ENCODE data around the gene CNOT3. TPM values are rescaled to one million over a fixed set of nuclear protein-coding genes. Genes with fewer than 3 reads are reported as not detected.
A peak's percentile ranks its signal among the peaks of the same experiment; 100 is the strongest.

Gene CNOT3
- total and polyA plus RNA-seq, 2 of the 13 experiments (the other 11 are each of a cell fraction or from before 2014, with no cell fraction given): 4.3 to 5.8 TPM

DNA sequence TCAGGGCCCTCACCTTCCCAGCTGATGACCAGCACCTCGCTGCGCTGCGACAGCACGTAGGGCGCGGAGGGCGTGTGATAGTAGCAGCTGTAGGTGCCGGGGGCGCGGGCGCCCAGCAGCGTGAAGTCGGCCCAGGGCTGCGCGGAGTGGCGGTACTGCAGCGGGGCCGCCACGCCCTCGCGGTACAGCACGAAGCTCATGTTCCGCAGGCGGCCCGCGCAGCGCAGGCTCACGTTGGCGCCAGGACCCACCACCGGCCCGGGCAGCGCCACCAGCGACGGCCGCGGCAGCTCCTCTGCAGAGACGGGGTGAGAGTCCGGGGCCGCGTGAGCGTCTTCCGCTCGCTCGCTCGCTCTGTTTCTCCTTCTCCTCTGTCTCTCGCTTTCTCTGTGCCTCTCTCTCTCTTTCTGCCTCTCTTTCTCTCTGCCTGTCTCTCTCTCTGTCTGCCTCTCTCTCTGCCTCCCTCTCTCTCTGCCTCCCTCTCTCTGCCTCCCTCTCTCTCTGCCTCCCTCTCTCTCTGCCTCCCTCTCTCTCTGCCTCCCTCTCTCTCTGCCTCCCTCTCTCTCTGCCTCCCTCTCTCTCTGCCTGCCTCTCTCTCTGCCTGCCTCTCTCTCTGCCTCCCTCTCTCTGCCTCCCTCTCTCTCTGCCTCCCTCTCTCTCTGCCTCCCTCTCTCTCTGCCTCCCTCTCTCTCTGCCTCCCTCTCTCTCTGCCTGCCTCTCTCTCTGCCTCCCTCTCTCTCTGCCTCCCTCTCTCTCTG lies 41.5 kb upstream of the CNOT3 start (continued):
- TF ChIP-seq MTA1 (CRISPR knock-in tag; IDR thresholded peaks at IDR 0.05; ENCODE audit: borderline replicate concordance) (peak; percentile 40; the same call in 1 of the 2 replicates), REPIN1 (CRISPR knock-in tag; IDR thresholded peaks at IDR 0.05; ENCODE audit: borderline replicate concordance, low read depth) (0 out of 2 replicates have a peak, but pooled peaks have one; percentile 34), REXO4 (CRISPR knock-in tag; IDR thresholded peaks at IDR 0.05; ENCODE audit: borderline replicate concordance) (peak; percentile 68; the same call in 1 of the 2 replicates), HES4 (CRISPR knock-in tag; IDR thresholded peaks at IDR 0.05; ENCODE audit: borderline replicate concordance) (peak; percentile 70; the same call in 1 of the 2 replicates), ZNF766 (CRISPR knock-in tag; IDR thresholded peaks at IDR 0.05; ENCODE audit: borderline replicate concordance) (peak; percentile 75; the same call in 1 of the 2 replicates), SALL1 (CRISPR knock-in tag; IDR thresholded peaks at IDR 0.05) (peak; percentile 71), ZNF253 (CRISPR knock-in tag; IDR thresholded peaks at IDR 0.05; ENCODE audit: borderline replicate concordance) (peak; percentile 67; the same call in 1 of the 2 replicates), KLF15 (CRISPR knock-in tag; IDR thresholded peaks at IDR 0.05; ENCODE audit: borderline replicate concordance) (peak; percentile 92; the same call in 1 of the 2 replicates), ZNF256 (CRISPR knock-in tag; conservative IDR thresholded peaks at IDR 0.05) (0 out of 2 replicates have a peak, but pooled peaks have one; percentile 45), HOXD1 (CRISPR knock-in tag; IDR thresholded peaks at IDR 0.05) (0 out of 2 replicates have a peak, but pooled peaks have one; percentile 53), ZNF510 (CRISPR knock-in tag; IDR thresholded peaks at IDR 0.05; ENCODE audit: low read depth) (0 out of 2 replicates have a peak, but pooled peaks have one; percentile 56), HOXA3 (CRISPR knock-in tag; IDR thresholded peaks at IDR 0.05) (peak; percentile 63), ETV5 (CRISPR knock-in tag; IDR thresholded peaks at IDR 0.05; ENCODE audit: borderline replicate concordance) (0 out of 2 replicates have a peak, but pooled peaks have one; percentile 16), ZNF251 (CRISPR knock-in tag; IDR thresholded peaks at IDR 0.05) (0 out of 2 replicates have a peak, but pooled peaks have one; percentile 21), ZZZ3 (CRISPR knock-in tag; IDR thresholded peaks at IDR 0.05; ENCODE audit: borderline replicate concordance) (0 out of 2 replicates have a peak, but pooled peaks have one; percentile 54), ZSCAN9 (CRISPR knock-in tag; IDR thresholded peaks at IDR 0.05; ENCODE audit: borderline replicate concordance) (peak; percentile 22; the same call in 1 of the 2 replicates), SATB2 (CRISPR knock-in tag; IDR thresholded peaks at IDR 0.05) (peak; percentile 90), ZNF724P (CRISPR knock-in tag; IDR thresholded peaks at IDR 0.05; ENCODE audit: borderline replicate concordance) (peak; percentile 71; the same call in 1 of the 2 replicates), ZNF564 (CRISPR knock-in tag; IDR thresholded peaks at IDR 0.05) (peak; percentile 69; the same call in 1 of the 2 replicates)
- TF ChIP-seq, protein P1, sequence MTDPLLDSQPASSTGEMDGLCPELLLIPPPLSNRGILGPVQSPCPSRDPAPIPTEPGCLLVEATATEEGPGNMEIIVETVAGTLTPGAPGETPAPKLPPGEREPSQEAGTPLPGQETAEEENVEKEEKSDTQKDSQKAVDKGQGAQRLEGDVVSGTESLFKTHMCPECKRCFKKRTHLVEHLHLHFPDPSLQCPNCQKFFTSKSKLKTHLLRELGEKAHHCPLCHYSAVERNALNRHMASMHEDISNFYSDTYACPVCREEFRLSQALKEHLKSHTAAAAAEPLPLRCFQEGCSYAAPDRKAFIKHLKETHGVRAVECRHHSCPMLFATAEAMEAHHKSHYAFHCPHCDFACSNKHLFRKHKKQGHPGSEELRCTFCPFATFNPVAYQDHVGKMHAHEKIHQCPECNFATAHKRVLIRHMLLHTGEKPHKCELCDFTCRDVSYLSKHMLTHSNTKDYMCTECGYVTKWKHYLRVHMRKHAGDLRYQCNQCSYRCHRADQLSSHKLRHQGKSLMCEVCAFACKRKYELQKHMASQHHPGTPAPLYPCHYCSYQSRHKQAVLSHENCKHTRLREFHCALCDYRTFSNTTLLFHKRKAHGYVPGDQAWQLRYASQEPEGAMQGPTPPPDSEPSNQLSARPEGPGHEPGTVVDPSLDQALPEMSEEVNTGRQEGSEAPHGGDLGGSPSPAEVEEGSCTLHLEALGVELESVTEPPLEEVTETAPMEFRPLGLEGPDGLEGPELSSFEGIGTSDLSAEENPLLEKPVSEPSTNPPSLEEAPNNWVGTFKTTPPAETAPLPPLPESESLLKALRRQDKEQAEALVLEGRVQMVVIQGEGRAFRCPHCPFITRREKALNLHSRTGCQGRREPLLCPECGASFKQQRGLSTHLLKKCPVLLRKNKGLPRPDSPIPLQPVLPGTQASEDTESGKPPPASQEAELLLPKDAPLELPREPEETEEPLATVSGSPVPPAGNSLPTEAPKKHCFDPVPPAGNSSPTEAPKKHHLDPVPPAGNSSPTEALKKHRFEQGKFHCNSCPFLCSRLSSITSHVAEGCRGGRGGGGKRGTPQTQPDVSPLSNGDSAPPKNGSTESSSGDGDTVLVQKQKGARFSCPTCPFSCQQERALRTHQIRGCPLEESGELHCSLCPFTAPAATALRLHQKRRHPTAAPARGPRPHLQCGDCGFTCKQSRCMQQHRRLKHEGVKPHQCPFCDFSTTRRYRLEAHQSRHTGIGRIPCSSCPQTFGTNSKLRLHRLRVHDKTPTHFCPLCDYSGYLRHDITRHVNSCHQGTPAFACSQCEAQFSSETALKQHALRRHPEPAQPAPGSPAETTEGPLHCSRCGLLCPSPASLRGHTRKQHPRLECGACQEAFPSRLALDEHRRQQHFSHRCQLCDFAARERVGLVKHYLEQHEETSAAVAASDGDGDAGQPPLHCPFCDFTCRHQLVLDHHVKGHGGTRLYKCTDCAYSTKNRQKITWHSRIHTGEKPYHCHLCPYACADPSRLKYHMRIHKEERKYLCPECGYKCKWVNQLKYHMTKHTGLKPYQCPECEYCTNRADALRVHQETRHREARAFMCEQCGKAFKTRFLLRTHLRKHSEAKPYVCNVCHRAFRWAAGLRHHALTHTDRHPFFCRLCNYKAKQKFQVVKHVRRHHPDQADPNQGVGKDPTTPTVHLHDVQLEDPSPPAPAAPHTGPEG (CRISPR knock-in tag; IDR thresholded peaks at IDR 0.05): 0 out of 2 replicates have a peak, but pooled peaks have one; percentile 78
- TF ChIP-seq, protein P2, sequence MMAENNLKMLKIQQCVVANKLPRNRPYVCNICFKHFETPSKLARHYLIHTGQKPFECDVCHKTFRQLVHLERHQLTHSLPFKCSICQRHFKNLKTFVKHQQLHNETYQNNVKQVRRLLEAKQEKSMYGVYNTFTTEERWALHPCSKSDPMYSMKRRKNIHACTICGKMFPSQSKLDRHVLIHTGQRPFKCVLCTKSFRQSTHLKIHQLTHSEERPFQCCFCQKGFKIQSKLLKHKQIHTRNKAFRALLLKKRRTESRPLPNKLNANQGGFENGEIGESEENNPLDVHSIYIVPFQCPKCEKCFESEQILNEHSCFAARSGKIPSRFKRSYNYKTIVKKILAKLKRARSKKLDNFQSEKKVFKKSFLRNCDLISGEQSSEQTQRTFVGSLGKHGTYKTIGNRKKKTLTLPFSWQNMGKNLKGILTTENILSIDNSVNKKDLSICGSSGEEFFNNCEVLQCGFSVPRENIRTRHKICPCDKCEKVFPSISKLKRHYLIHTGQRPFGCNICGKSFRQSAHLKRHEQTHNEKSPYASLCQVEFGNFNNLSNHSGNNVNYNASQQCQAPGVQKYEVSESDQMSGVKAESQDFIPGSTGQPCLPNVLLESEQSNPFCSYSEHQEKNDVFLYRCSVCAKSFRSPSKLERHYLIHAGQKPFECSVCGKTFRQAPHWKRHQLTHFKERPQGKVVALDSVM (CRISPR knock-in tag; IDR thresholded peaks at IDR 0.05): peak; percentile 96

Measured in HepG2 (cell line).